ENCODE measurements around the gene APOBEC3A.

The APOBEC3A gene

DNA sequence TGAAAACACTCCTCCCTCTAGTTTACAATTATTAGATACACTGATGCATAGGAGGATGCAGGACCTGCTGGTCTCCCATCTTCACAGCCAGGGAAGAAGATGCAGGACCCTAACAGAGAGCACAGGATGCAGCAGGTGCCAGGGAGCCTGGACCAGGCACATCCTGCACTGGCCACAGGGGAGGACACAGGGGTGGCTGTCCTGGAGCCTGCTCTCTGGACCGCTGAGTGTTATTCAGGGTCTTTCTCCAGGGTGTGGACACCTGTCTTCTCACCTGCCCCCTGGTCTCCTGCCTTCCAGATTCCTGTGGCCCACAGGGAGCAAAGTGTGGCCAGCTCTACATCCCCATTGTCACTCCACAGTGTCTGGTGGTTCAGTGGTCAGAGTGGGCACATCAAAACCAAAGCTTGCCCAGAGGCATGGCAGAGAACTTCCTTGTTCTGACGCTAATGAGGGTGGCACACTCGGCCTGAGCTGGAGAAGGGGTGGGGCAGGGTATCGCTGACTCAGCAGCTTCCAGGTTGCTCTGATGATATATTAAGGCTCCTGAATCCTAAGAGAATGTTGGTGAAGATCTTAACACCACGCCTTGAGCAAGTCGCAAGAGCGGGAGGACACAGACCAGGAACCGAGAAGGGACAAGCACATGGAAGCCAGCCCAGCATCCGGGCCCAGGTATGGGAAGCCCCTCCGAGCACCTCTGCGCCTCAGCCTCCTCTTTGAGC, at the start of gene APOBEC3A:
Gene APOBEC3A (plus strand): TSS at position 564 of the 725 bp plus-strand sequence. CDS start 83 bp downstream, at position 647.
- Histone ChIP-seq H3K27ac (peak within 1 kb of the TSS; percentile 100), H3K27me3 (no peaks in the 10 kb centered on the region), H3K4me1 (ENCODE audit: control insufficient read depth in 1 of 2, insufficient read depth in 1 of 2, low read depth in 1 of 2, low read length in 1 of 2) (peaks cover 72 to 75% of the 10 kb centered on the region in 2 experiments), H3K4me3 (ENCODE audit: low read depth in 1 of 2, low read length in 1 of 2) (peak within 1 kb of the TSS; percentile 79 to 90), H3K9me3 (no peaks in the 10 kb centered on the region), H3K36me3 (peaks cover 68% of the 10 kb centered on the region)
- TF ChIP-seq CTCF (IDR thresholded peaks at IDR 0.05), result peak; percentile 64

- TF ChIP-seq CTCF (IDR thresholded peaks at IDR 0.05), result no peak
- Histone ChIP-seq H3K9me3 (no peaks in the 10 kb centered on the region), H3K27me3 (peaks cover 53% of the 10 kb centered on the region), H3K36me3 (no peaks in the 10 kb centered on the region), H3K4me3 (ENCODE audit: low read depth in 1 of 2, low read length in 1 of 2) (no peak overlapping the region), H3K27ac (no peak overlapping the region), H3K4me1 (ENCODE audit: control insufficient read depth in 1 of 2, insufficient read depth in 1 of 2, low read depth in 1 of 2, low read length in 1 of 2) (no peaks in the 10 kb centered on the region)
Measured at GRCh38 chr22:38907767-38908166, 49.6 kb upstream of the APOBEC3A start.

DNA sequence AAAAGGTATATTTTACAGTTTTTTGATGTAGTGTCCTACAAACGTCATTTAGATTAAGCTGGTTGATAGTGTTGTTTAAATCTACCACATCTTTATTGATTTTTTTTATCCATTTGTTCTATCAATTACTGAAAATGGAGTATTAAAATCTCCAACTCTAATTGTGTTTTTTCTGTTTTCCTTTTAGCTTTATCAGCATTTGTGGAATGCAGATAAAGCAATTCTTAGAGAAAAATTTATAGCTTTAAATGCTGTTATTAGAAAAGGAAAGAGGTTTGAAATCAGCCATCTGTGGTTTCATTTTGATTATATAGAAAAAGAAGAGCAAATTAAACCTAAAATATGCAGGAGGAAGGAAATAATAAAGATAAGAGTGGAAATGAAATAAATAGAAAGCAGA, 46.0 kb upstream of the APOBEC3A start:
- Histone ChIP-seq H3K36me3 (no peaks in the 10 kb centered on the region), H3K9me3 (no peaks in the 10 kb centered on the region), H3K4me3 (ENCODE audit: low read depth in 1 of 2, low read length in 1 of 2) (no peak overlapping the region), H3K4me1 (ENCODE audit: control insufficient read depth in 1 of 2, insufficient read depth in 1 of 2, low read depth in 1 of 2, low read length in 1 of 2) (no peaks in the 10 kb centered on the region), H3K27ac (no peak overlapping the region), H3K27me3 (peaks cover 59% of the 10 kb centered on the region)
- TF ChIP-seq CTCF (IDR thresholded peaks at IDR 0.05), result no peak

GRCh38 chr22:38919631-38920190, 37.7 kb upstream of the APOBEC3A start:
- H3K4me1 ChIP-seq (ENCODE audit: control insufficient read depth in 1 of 2, insufficient read depth in 1 of 2, low read depth in 1 of 2, low read length in 1 of 2), result no peaks in the 10 kb centered on the region
- H3K27ac ChIP-seq, result no peak overlapping the region
- no peak overlapping the region for H3K4me3 ChIP-seq (ENCODE audit: low read depth in 1 of 2, low read length in 1 of 2)
- H3K9me3 ChIP-seq, result no peaks in the 10 kb centered on the region
- TF ChIP-seq CTCF (IDR thresholded peaks at IDR 0.05), result no peak
- peaks cover 76% of the 10 kb centered on the region for H3K27me3 ChIP-seq
- H3K36me3 ChIP-seq, result no peaks in the 10 kb centered on the region

- TF ChIP-seq CTCF (IDR thresholded peaks at IDR 0.05), result no peak
- H3K27me3 ChIP-seq, result peaks cover 84% of the 10 kb centered on the region
- H3K4me3 ChIP-seq (ENCODE audit: low read depth in 1 of 2, low read length in 1 of 2), result no peak overlapping the region
- H3K4me1 ChIP-seq (ENCODE audit: control insufficient read depth in 1 of 2, insufficient read depth in 1 of 2, low read depth in 1 of 2, low read length in 1 of 2), result no peaks in the 10 kb centered on the region
- H3K27ac ChIP-seq, result no peak overlapping the region
- H3K9me3 ChIP-seq, result no peaks in the 10 kb centered on the region
- no peaks in the 10 kb centered on the region for H3K36me3 ChIP-seq
Measured at GRCh38 chr22:38921120-38921519, 36.3 kb upstream of the APOBEC3A start.

Measured in neutrophil (primary cell).